ENCODE data around the gene OR2T29.
A peak's percentile ranks its signal among the peaks of the same experiment; 100 is the strongest.
"Not testable (repeated sequence)": the region's sequence is repeated elsewhere in the genome, so short reads cannot be mapped to it uniquely, and the experiment has no call there.

OR2T29 gene

GRCh38 chr1:248572049-248572448 lies 9.5 kb upstream of the OR2T29 start:
- DNase-seq; H3K27ac ChIP-seq (ENCODE audit: insufficient read depth in 1 of 2, low read depth in 1 of 2, low read length in 2 of 2, poor library complexity in 1 of 2, severe bottlenecking in 2 of 2); CTCF ChIA-PET; H3K4me1 ChIP-seq (ENCODE audit: control extremely low read depth in 1 of 4, control insufficient read depth in 4 of 4, insufficient read depth in 4 of 4, low read length in 3 of 4); H3K36me3 ChIP-seq (ENCODE audit: control insufficient read depth in 4 of 4, insufficient read depth in 4 of 4, low read length in 3 of 4); H3K27me3 ChIP-seq (replicated peaks in 2 of 5; ENCODE audit: control insufficient read depth in 4 of 5, insufficient read depth in 5 of 5, low read length in 4 of 5); POLR2A ChIA-PET; H3K4me3 ChIP-seq (ENCODE audit: control insufficient read depth in 1 of 7, extremely low read depth in 1 of 7, insufficient read depth in 4 of 7, low read depth in 2 of 7, low read length in 6 of 7); H3K9me3 ChIP-seq (ENCODE audit: control extremely low read depth in 1 of 5, control insufficient read depth in 4 of 5, insufficient read depth in 2 of 5, low read depth in 1 of 5, low read length in 4 of 5): not testable (repeated sequence)
- whole genome bisulfite sequencing (ENCODE audit: insufficient coverage): no CpG with 5 or more reads among the region's 1 CpG

DNA sequence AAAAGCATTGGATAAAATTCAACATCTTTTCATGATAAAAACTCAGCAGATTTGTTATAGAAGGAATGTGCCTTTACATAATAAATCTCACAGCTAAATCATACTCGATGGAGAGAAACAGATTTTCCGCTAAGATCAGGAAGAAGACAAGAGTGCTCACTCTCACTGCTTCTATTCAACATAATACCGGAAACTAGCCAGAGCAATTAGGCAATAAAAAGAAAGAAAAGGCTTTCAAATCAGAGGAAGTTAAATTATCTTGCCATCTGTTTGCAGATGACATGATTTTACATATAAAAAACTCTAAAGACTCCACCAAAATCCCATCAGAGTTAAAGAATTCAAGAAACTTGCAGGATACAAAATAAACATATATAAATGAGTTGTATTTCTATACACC lies 8.2 kb upstream of the OR2T29 start:
- CTCF ChIA-PET; H3K4me1 ChIP-seq (ENCODE audit: control extremely low read depth in 1 of 4, control insufficient read depth in 4 of 4, insufficient read depth in 4 of 4, low read length in 3 of 4); H3K27ac ChIP-seq (ENCODE audit: insufficient read depth in 1 of 2, low read depth in 1 of 2, low read length in 2 of 2, poor library complexity in 1 of 2, severe bottlenecking in 2 of 2); H3K9me3 ChIP-seq (ENCODE audit: control extremely low read depth in 1 of 5, control insufficient read depth in 4 of 5, insufficient read depth in 2 of 5, low read depth in 1 of 5, low read length in 4 of 5); POLR2A ChIA-PET; H3K36me3 ChIP-seq (ENCODE audit: control insufficient read depth in 4 of 4, insufficient read depth in 4 of 4, low read length in 3 of 4); H3K4me3 ChIP-seq (ENCODE audit: control insufficient read depth in 1 of 7, extremely low read depth in 1 of 7, insufficient read depth in 4 of 7, low read depth in 2 of 7, low read length in 6 of 7); H3K27me3 ChIP-seq (replicated peaks in 2 of 5; ENCODE audit: control insufficient read depth in 4 of 5, insufficient read depth in 5 of 5, low read length in 4 of 5): not testable (repeated sequence)
- WGBS (ENCODE audit: insufficient coverage): 60% methylated on average over 1 of the region's 3 CpGs
- DNase-seq: peak in 1 of 3 donors; percentile 1

DNA sequence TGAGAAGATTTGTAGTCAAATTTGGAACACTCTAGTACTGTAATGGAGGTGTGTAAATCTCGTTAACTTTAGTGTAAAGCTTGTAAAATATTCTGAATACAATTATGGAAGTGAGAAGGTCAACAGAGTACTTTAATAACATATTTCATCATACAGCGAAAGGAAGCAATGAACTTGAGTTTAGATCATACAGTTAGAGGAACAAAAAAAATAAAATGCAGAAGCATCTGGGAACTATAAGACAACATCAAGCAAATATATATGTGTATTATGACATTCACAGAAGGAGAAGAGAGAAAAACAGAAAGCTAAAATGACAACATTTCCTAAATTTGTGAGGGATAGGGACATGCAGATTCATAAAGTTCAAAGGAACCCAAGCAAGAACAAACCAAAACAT lies 6.5 kb upstream of the OR2T29 start:
- H3K4me3 ChIP-seq (ENCODE audit: control insufficient read depth in 1 of 7, extremely low read depth in 1 of 7, insufficient read depth in 4 of 7, low read depth in 2 of 7, low read length in 6 of 7); CTCF ChIA-PET; H3K27ac ChIP-seq (ENCODE audit: insufficient read depth in 1 of 2, low read depth in 1 of 2, low read length in 2 of 2, poor library complexity in 1 of 2, severe bottlenecking in 2 of 2); H3K36me3 ChIP-seq (ENCODE audit: control insufficient read depth in 4 of 4, insufficient read depth in 4 of 4, low read length in 3 of 4); H3K9me3 ChIP-seq (ENCODE audit: control extremely low read depth in 1 of 5, control insufficient read depth in 4 of 5, insufficient read depth in 2 of 5, low read depth in 1 of 5, low read length in 4 of 5); H3K27me3 ChIP-seq (replicated peaks in 2 of 5; ENCODE audit: control insufficient read depth in 4 of 5, insufficient read depth in 5 of 5, low read length in 4 of 5); H3K4me1 ChIP-seq (ENCODE audit: control extremely low read depth in 1 of 4, control insufficient read depth in 4 of 4, insufficient read depth in 4 of 4, low read length in 3 of 4); POLR2A ChIA-PET: not testable (repeated sequence)
- DNase-seq: peak in 1 of 3 donors; percentile 1
- WGBS (ENCODE audit: insufficient coverage): no CpG with 5 or more reads among the region's 2 CpGs

DNA sequence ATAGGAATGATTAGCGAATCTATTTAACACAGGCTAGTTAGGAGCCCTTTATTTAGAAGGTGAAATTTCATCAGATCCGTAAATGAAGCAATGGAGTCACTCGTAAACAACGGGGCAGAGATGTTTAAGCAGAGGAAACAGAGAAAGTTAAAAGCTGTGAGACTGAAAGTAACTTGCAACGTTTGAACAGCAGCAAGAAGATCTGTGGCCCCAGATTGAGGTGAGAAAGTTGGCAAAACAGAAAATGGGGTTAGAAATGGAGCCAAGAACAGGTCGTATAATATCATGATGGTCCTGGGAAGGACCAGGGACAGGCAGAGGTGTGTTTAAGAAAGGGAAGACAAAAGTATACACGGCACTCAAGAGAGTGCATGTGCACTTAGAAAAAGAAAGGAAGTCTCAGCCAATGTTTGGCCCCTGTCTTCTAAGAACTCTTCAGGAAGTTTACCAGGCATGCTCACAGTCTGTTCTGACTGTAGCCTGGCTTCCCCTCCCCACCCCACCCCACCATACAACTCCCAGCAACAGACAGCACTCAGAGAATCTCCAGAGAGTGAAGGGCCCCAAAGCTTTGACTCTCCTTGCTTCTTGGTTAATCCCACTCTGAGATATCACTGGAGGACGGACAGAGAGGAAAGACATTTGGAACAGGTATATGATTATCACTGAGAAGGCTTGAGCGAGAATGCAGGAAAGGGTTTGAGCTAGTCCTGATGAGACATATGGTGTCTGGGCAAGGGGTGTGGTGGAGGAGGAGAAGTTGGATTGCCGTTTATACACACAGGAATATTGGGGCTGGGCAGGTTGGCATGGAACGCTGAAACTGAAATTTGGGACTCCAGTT lies 3.2 kb upstream of the OR2T29 start:
- CTCF ChIA-PET; H3K36me3 ChIP-seq (ENCODE audit: control insufficient read depth in 4 of 4, insufficient read depth in 4 of 4, low read length in 3 of 4); POLR2A ChIA-PET; H3K9me3 ChIP-seq (ENCODE audit: control extremely low read depth in 1 of 5, control insufficient read depth in 4 of 5, insufficient read depth in 2 of 5, low read depth in 1 of 5, low read length in 4 of 5); H3K27ac ChIP-seq (ENCODE audit: insufficient read depth in 1 of 2, low read depth in 1 of 2, low read length in 2 of 2, poor library complexity in 1 of 2, severe bottlenecking in 2 of 2); H3K4me1 ChIP-seq (ENCODE audit: control extremely low read depth in 1 of 4, control insufficient read depth in 4 of 4, insufficient read depth in 4 of 4, low read length in 3 of 4); H3K27me3 ChIP-seq (replicated peaks in 2 of 5; ENCODE audit: control insufficient read depth in 4 of 5, insufficient read depth in 5 of 5, low read length in 4 of 5): not testable (repeated sequence)
- peak in 2 of 3 donors; percentile 1 to 9 for DNase-seq
- 42% methylated on average over 5 of the region's 11 CpGs for WGBS (ENCODE audit: insufficient coverage)
- H3K4me3 ChIP-seq (ENCODE audit: control insufficient read depth in 1 of 7, extremely low read depth in 1 of 7, insufficient read depth in 4 of 7, low read depth in 2 of 7, low read length in 6 of 7): peak overlapping the region in 3 of 7 experiments; percentile 41 to 57 (median 53)

GRCh38 chr1:248551027-248551426 lies 11.5 kb downstream of the OR2T29 start:
- H3K4me1 ChIP-seq (ENCODE audit: control extremely low read depth in 1 of 4, control insufficient read depth in 4 of 4, insufficient read depth in 4 of 4, low read length in 3 of 4); H3K27me3 ChIP-seq (replicated peaks in 2 of 5; ENCODE audit: control insufficient read depth in 4 of 5, insufficient read depth in 5 of 5, low read length in 4 of 5); CTCF ChIA-PET; H3K9me3 ChIP-seq (ENCODE audit: control extremely low read depth in 1 of 5, control insufficient read depth in 4 of 5, insufficient read depth in 2 of 5, low read depth in 1 of 5, low read length in 4 of 5); H3K27ac ChIP-seq (ENCODE audit: insufficient read depth in 1 of 2, low read depth in 1 of 2, low read length in 2 of 2, poor library complexity in 1 of 2, severe bottlenecking in 2 of 2); H3K4me3 ChIP-seq (ENCODE audit: control insufficient read depth in 1 of 7, extremely low read depth in 1 of 7, insufficient read depth in 4 of 7, low read depth in 2 of 7, low read length in 6 of 7); DNase-seq; POLR2A ChIA-PET; H3K36me3 ChIP-seq (ENCODE audit: control insufficient read depth in 4 of 4, insufficient read depth in 4 of 4, low read length in 3 of 4): not testable (repeated sequence)
- no CpG with 5 or more reads among the region's 6 CpGs for WGBS (ENCODE audit: insufficient coverage)

GRCh38 chr1:248547383-248547782 lies 15.2 kb downstream of the OR2T29 start:
- H3K27ac ChIP-seq (ENCODE audit: insufficient read depth in 1 of 2, low read depth in 1 of 2, low read length in 2 of 2, poor library complexity in 1 of 2, severe bottlenecking in 2 of 2); H3K36me3 ChIP-seq (ENCODE audit: control insufficient read depth in 4 of 4, insufficient read depth in 4 of 4, low read length in 3 of 4); CTCF ChIA-PET; H3K4me3 ChIP-seq (ENCODE audit: control insufficient read depth in 1 of 7, extremely low read depth in 1 of 7, insufficient read depth in 4 of 7, low read depth in 2 of 7, low read length in 6 of 7); H3K9me3 ChIP-seq (ENCODE audit: control extremely low read depth in 1 of 5, control insufficient read depth in 4 of 5, insufficient read depth in 2 of 5, low read depth in 1 of 5, low read length in 4 of 5); H3K4me1 ChIP-seq (ENCODE audit: control extremely low read depth in 1 of 4, control insufficient read depth in 4 of 4, insufficient read depth in 4 of 4, low read length in 3 of 4); POLR2A ChIA-PET; DNase-seq; H3K27me3 ChIP-seq (replicated peaks in 2 of 5; ENCODE audit: control insufficient read depth in 4 of 5, insufficient read depth in 5 of 5, low read length in 4 of 5): not testable (repeated sequence)
- WGBS (ENCODE audit: insufficient coverage): no CpG with 5 or more reads among the region's 2 CpGs

DNA sequence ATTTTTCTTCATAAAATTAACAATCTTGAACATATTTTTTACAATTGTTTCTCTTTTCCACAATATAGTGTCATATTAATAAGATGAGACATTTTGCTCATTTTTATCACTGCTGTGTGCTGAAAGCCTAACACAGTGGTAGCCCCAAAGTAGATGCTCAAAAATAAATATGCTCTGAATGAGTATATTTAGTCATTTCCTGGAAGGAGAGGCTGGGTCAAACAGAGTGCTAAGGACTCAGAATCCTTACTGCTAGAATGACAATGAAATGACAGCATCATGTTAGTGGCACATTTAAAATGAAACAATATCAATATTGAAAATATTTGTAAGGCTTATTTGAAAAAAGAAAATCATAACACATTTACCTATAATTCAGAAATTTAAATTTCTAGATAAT lies 25.1 kb downstream of the OR2T29 start:
- POLR2A ChIA-PET; H3K27ac ChIP-seq (ENCODE audit: insufficient read depth in 1 of 2, low read depth in 1 of 2, low read length in 2 of 2, poor library complexity in 1 of 2, severe bottlenecking in 2 of 2); DNase-seq; H3K36me3 ChIP-seq (ENCODE audit: control insufficient read depth in 4 of 4, insufficient read depth in 4 of 4, low read length in 3 of 4); H3K27me3 ChIP-seq (replicated peaks in 2 of 5; ENCODE audit: control insufficient read depth in 4 of 5, insufficient read depth in 5 of 5, low read length in 4 of 5); H3K4me3 ChIP-seq (ENCODE audit: control insufficient read depth in 1 of 7, extremely low read depth in 1 of 7, insufficient read depth in 4 of 7, low read depth in 2 of 7, low read length in 6 of 7); H3K9me3 ChIP-seq (ENCODE audit: control extremely low read depth in 1 of 5, control insufficient read depth in 4 of 5, insufficient read depth in 2 of 5, low read depth in 1 of 5, low read length in 4 of 5); CTCF ChIA-PET; H3K4me1 ChIP-seq (ENCODE audit: control extremely low read depth in 1 of 4, control insufficient read depth in 4 of 4, insufficient read depth in 4 of 4, low read length in 3 of 4): not testable (repeated sequence)
